ENCODE results near the gene B4GAT1. TPM values are rescaled to one million over a fixed set of nuclear protein-coding genes. Genes with fewer than 3 reads are reported as not detected.

B4GAT1 gene
- total RNA-seq, 1 experiment from 2014 or later = 41.1 TPM

DNA sequence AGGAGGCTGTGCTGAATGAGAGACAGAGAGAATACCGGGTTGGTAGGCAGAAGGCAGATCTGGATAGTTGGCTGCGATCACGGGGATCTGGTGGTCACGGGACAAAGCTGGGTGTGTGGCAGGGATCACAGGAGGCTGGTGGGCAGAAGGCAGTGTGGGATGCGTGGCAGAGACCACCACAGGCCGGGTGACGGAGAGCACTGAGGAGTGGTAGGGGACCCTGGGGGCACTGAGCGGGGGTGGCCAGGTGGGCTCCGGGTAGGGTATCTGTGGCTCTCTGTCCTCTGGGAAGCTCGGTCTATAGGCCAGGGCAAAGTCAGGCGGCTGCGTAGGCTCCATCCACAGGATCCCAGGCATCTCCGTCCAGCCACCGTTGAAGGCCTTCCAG lies 31.9 kb downstream of the B4GAT1 start:
- BruUV-seq (replicated peaks) = no TSS peak
- no peak overlapping the region for H3K27ac ChIP-seq (ENCODE audit: low read length)
- H3K4me2 ChIP-seq (ENCODE audit: low read length) = no peak overlapping the region
- ChIA-PET CTCF (no interaction called here), POLR2A (ENCODE audit: unreplicated experiment) (no interaction called here)
- intact Hi-C loops (cut with micrococcal nuclease) = no loop called here
- ATAC-seq = no peak
- no peak for DNase-seq
- H4K20me1 ChIP-seq (ENCODE audit: low read length) = no peaks in the 10 kb centered on the region
- H3K27me3 ChIP-seq (ENCODE audit: low read length) = no peaks in the 10 kb centered on the region
- peaks cover 5% of the 10 kb centered on the region for H3K4me1 ChIP-seq (ENCODE audit: insufficient read depth, low read length)
- H3K9ac ChIP-seq (ENCODE audit: low read length) = no peak overlapping the region
- H3K9me3 ChIP-seq (ENCODE audit: low read length) = no peaks in the 10 kb centered on the region
- no peaks in the 10 kb centered on the region for H3F3A ChIP-seq (ENCODE audit: low read length, unreplicated experiment)
- no peak overlapping the region for H3K4me3 ChIP-seq (ENCODE audit: low read length)
- no peaks in the 10 kb centered on the region for H3K9me2 ChIP-seq (replicated peaks; ENCODE audit: low read length)
- H3K36me3 ChIP-seq (ENCODE audit: low read depth, low read length) = no peaks in the 10 kb centered on the region
- H3K79me2 ChIP-seq (ENCODE audit: low read length) = no peaks in the 10 kb centered on the region
- TF ChIP-seq EZH2 (IDR thresholded peaks at IDR 0.05; ENCODE audit: low read length, unreplicated experiment) (no peak), CTCF (conservative IDR thresholded peaks at IDR 0.05; ENCODE audit: low read depth, low read length) (no peak), EZH2phosphoT487 (IDR thresholded peaks at IDR 0.05; ENCODE audit: borderline replicate concordance, low read length) (no peak)
- H2AFZ ChIP-seq (ENCODE audit: low read length) = no peak overlapping the region

DNA sequence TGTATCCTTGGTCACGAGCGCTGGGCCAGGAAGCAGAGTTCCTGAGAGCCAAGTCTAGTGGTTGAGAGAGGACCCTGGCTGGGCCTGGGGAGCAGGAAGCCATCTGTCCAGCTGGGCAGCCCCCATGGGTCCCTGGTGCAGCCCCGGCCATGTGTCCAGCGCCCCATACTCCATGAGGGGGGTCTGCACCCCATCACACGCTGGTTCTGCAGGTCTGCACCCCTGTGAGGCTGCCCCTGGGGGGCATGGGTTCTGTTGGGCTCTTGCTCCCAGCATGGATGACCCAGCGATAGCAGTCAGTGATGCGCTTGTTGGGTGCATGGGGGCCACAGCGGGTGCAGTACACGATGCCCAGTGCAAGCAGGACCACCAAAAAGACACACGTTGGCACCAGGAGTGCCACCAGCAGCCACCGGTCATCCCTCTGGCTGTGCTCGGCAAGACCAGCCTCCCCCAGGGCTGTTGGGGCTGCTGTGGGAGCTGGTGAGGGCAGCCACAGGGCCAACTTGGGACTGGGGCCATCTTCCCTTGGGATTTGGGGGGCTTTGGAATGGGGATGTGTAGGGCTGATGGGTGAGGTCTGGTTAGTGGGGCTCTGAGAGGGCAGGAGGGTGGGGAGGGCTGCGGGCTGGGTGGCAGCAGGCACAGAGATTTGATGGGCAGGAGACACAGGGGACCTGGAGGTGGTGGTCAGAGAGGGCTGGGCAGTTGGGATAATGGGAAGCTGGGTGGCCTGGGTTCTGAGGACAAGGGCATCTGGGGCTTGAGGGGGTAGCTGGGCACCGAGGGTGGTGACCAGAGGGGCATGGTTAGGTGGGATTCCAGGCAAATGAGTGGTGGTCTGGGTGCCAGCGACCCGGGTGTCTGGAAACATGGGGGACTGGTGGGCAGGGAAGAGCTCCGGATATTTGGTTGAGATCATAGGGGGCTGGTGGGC lies 32.6 kb downstream of the B4GAT1 start:
- no peaks in the 10 kb centered on the region for H3K36me3 ChIP-seq (ENCODE audit: low read depth, low read length)
- H3K4me2 ChIP-seq (ENCODE audit: low read length) = no peak overlapping the region
- POLR2A ChIA-PET (ENCODE audit: unreplicated experiment) = no interaction called here
- no peak overlapping the region for H3K9ac ChIP-seq (ENCODE audit: low read length)
- CTCF ChIA-PET = interaction anchor here (0.6 kb wide), 1 partner anchor 152 kb away, joined by 4 read pairs; no protein-coding TSS in a partner anchor
- no peaks in the 10 kb centered on the region for H3K9me2 ChIP-seq (replicated peaks; ENCODE audit: low read length)
- H3K4me3 ChIP-seq (ENCODE audit: low read length) = no peak overlapping the region
- no peak overlapping the region for H2AFZ ChIP-seq (ENCODE audit: low read length)
- no peaks in the 10 kb centered on the region for H3F3A ChIP-seq (ENCODE audit: low read length, unreplicated experiment)
- H4K20me1 ChIP-seq (ENCODE audit: low read length) = no peaks in the 10 kb centered on the region
- TF ChIP-seq EZH2 (IDR thresholded peaks at IDR 0.05; ENCODE audit: low read length, unreplicated experiment) = no peak
- no peak for TF ChIP-seq EZH2phosphoT487 (IDR thresholded peaks at IDR 0.05; ENCODE audit: borderline replicate concordance, low read length)
- TF ChIP-seq CTCF (conservative IDR thresholded peaks at IDR 0.05; ENCODE audit: low read depth, low read length) = no peak
- BruUV-seq (replicated peaks) = no TSS peak
- no peaks in the 10 kb centered on the region for H3K79me2 ChIP-seq (ENCODE audit: low read length)
- H3K27me3 ChIP-seq (ENCODE audit: low read length) = no peaks in the 10 kb centered on the region
- no peak for DNase-seq
- ATAC-seq = no peak
- no peaks in the 10 kb centered on the region for H3K9me3 ChIP-seq (ENCODE audit: low read length)
- intact Hi-C loops (cut with micrococcal nuclease) = no loop called here
- peaks cover 5% of the 10 kb centered on the region for H3K4me1 ChIP-seq (ENCODE audit: insufficient read depth, low read length)
- H3K27ac ChIP-seq (ENCODE audit: low read length) = no peak overlapping the region

DNA sequence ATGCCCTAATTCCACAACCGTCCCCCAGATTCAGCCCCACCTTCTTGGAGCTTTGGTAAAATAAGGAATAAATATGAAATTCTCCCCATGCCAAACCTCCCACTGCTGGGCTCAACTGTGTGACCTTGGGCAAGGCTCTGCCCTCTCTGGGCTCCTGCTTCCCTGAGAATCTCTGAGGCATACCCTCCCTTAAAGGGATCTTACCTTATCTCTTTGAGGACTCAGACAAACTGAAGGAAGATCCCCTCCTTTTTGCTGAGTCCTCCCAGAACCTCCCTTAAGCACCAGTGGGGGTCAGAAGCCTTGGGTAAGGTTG lies 33.3 kb downstream of the B4GAT1 start:
- peaks cover 5% of the 10 kb centered on the region for H3K4me1 ChIP-seq (ENCODE audit: insufficient read depth, low read length)
- ATAC-seq = no peak

More for the DNA sequence above, 33.3 kb downstream of the B4GAT1 start:
- Histone ChIP-seq H3K79me2 (ENCODE audit: low read length) (no peaks in the 10 kb centered on the region), H3K27ac (ENCODE audit: low read length) (no peak overlapping the region), H3K9ac (ENCODE audit: low read length) (no peak overlapping the region), H3K9me3 (ENCODE audit: low read length) (no peaks in the 10 kb centered on the region), H3K4me3 (ENCODE audit: low read length) (no peak overlapping the region), H3K27me3 (ENCODE audit: low read length) (no peaks in the 10 kb centered on the region), H3K36me3 (ENCODE audit: low read depth, low read length) (no peaks in the 10 kb centered on the region), H3K9me2 (replicated peaks; ENCODE audit: low read length) (no peaks in the 10 kb centered on the region), H2AFZ (ENCODE audit: low read length) (no peak overlapping the region), H3K4me2 (ENCODE audit: low read length) (no peak overlapping the region), H3F3A (ENCODE audit: low read length, unreplicated experiment) (no peaks in the 10 kb centered on the region), H4K20me1 (ENCODE audit: low read length) (no peaks in the 10 kb centered on the region)
- ChIA-PET CTCF (interaction anchor here (0.6 kb wide), 1 partner anchor 152 kb away, joined by 4 read pairs; no protein-coding TSS in a partner anchor), POLR2A (ENCODE audit: unreplicated experiment) (no interaction called here)
- no peak for DNase-seq
- no TSS peak for BruUV-seq (replicated peaks)
- TF ChIP-seq EZH2phosphoT487 (IDR thresholded peaks at IDR 0.05; ENCODE audit: borderline replicate concordance, low read length) = no peak
- no peak for TF ChIP-seq CTCF (conservative IDR thresholded peaks at IDR 0.05; ENCODE audit: low read depth, low read length)
- TF ChIP-seq EZH2 (IDR thresholded peaks at IDR 0.05; ENCODE audit: low read length, unreplicated experiment) = no peak
- intact Hi-C loops (cut with micrococcal nuclease) = no loop called here
